HG02610 (cell line): ENCODE data around the gene SLC38A8.

Experiments
- ATAC-seq: cut with Tn5 transposase; IDR thresholded peaks from one replicate; pipeline ENCODE4 v1.9.1; 2021; ENCODE audit warnings: mild to moderate bottlenecking, moderate library complexity; ENCODE audit not compliant: unreplicated experiment

Gene SLC38A8

GRCh38 chr16:84003038-84003437, 39.6 kb downstream of the SLC38A8 start:
- ATAC-seq: no peak

GRCh38 chr16:84001726-84002125, 40.9 kb downstream of the SLC38A8 start:
- ATAC-seq: no peak

- ATAC-seq: no peak
These were observed 41.5 kb downstream of the SLC38A8 start for GRCh38 chr16:84000989-84001642.

- ATAC-seq: no peak
These were observed 44.5 kb downstream of the SLC38A8 start for GRCh38 chr16:83998091-83998490.

DNA sequence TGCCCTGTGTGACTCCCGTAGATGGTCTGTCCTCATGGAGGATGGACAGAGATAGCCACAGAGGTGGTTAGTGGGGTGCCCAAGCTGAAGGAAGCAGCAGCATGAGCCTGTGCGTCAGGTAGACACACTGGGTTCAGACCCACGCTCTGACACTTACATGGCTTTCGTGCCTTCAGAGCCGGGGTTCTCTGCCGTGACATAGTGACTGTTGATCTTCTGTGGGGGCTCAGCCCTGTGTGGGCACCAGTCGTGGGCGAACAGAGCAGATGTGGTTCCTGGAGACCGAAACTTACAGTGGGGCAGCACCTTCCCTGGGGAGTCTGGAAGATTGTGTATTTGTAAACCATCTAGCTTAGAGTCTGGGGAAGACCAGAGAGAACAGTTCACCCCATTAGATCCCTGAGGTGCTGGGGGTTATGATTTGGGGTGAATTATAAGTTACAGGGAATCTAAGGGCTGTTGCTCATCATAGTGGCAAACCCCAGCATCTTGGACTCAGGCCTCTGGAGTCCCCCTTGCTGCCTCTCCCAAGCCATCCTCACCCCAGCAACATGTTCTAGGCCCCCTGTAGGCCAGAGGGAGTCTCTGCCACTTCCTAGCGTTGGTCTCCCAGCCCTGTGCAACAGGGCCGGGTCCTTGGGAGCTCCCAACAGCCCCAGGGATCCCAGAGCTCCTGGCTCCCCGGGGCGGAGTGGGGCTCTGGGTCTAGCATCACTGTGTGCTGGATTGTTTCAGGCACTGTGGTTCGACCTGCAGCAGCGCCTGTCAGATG, 45.9 kb downstream of the SLC38A8 start:
- no peak for ATAC-seq

GRCh38 chr16:83995754-83996153, 46.8 kb downstream of the SLC38A8 start:
- no peak for ATAC-seq

- ATAC-seq: no peak
These were observed 47.9 kb downstream of the SLC38A8 start for GRCh38 chr16:83994703-83995102.

DNA sequence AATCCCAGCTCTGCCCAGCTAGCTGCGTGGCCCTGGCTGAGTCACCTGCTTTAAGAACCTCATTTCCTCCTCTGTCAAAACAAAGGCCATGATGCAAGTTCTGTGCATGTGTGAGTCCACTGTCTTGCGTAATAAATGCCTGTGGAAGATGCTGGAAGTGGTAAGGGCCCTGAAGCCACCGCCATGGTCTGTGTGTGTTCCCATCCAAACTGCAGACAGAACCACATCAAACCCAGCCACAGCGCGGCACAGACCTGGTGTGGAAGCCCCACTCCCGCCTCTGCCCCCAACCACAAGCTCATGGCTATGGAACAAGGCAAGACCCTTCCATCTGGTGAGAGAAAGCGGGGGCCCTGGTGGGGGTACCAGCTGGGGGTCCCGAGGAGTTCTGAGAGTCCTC, 48.5 kb downstream of the SLC38A8 start:
- no peak for ATAC-seq

- ATAC-seq: no peak
These were observed 50.0 kb downstream of the SLC38A8 start for GRCh38 chr16:83992624-83993023.

- ATAC-seq: no peak
These were observed 52.1 kb downstream of the SLC38A8 start for GRCh38 chr16:83990492-83990891.

DNA sequence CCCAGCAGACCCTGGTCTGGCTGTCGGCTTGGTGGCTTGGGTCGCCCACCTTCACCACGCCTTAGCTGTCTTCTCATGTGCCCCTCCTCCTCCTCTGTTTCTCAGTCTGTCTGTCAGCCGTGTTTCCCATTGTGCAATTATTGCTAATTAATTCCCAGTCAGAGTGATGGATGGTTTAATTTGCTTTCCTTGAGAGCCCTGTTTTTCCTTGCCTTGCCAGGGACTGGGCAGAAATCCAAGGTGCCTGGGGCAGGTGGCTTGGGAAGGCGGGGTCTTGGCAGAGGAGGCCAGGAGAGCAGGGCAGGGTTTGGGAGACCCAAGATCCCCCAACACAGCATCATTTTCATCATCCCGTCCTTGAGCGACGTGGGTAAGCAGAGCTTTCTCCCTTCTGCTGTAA, 53.3 kb downstream of the SLC38A8 start:
- no peak for ATAC-seq

DNA sequence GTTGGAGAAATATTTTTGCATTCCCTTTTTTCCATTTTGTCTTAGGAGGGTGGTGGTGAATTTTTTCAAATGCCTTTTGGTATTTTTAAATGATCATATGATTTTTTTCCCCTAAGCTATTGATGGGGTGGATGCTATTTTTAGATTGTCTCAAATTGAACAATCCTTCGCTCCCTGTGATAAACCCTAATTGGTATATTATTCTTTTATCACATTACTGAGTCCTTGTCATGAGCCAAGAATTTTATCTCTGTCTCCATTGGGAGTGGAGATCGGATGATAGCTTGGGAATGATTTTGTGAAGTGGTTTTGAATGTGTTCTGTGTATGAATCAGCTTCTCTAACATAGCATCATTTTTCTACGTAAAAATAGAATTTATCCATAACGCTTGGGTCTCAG, 59.1 kb downstream of the SLC38A8 start:
- ATAC-seq: no peak

DNA sequence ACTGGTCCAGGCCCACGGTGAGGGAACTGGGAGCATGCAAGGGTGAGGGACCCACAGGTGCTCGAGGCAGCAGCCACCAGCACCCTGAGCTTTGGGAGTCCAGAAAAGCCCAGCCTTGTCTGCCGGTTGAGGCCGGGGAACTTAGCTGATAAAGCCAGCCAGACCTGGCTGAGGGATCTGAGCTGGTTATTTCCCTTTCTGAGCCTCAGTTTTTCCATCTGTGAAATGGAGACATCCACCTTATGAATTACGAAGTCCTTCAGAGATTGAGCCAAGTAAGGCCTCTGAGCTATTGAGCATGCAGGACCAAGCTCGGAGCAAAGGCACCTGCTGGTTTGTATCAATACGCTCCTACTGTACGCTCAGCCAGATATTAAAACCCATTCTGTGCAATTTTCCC, 60.8 kb downstream of the SLC38A8 start:
- no peak for ATAC-seq

DNA sequence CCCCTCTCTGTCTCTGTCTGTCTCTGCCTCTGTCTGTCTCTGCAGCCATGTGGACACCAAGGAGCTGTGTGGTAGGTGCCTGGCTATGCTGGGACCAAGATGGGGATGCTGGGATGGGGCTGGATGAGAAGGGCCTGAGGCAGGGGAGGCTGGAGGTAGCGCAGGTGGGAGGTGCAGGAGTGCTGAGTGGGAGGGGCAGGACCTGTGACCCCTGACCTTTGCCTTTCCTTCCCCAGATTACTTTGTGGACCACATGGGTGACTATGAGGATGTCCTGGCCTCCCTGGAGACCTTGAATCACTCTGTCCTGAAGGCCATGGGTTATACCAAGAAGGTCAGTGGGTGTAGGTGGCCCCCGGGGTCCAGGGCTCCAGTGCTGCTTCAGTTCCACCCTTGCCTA, 61.8 kb downstream of the SLC38A8 start:
- ATAC-seq: no peak

GRCh38 chr16:83979441-83979840, 63.2 kb downstream of the SLC38A8 start:
- ATAC-seq: no peak

GRCh38 chr16:83978401-83978904, 64.1 kb downstream of the SLC38A8 start:
- ATAC-seq: no peak

GRCh38 chr16:83977056-83977815, 65.4 kb downstream of the SLC38A8 start:
- no peak for ATAC-seq

- ATAC-seq: no peak
These were observed 66.9 kb downstream of the SLC38A8 start for GRCh38 chr16:83975590-83976260.

GRCh38 chr16:83974475-83974874, 68.1 kb downstream of the SLC38A8 start:
- ATAC-seq: no peak

DNA sequence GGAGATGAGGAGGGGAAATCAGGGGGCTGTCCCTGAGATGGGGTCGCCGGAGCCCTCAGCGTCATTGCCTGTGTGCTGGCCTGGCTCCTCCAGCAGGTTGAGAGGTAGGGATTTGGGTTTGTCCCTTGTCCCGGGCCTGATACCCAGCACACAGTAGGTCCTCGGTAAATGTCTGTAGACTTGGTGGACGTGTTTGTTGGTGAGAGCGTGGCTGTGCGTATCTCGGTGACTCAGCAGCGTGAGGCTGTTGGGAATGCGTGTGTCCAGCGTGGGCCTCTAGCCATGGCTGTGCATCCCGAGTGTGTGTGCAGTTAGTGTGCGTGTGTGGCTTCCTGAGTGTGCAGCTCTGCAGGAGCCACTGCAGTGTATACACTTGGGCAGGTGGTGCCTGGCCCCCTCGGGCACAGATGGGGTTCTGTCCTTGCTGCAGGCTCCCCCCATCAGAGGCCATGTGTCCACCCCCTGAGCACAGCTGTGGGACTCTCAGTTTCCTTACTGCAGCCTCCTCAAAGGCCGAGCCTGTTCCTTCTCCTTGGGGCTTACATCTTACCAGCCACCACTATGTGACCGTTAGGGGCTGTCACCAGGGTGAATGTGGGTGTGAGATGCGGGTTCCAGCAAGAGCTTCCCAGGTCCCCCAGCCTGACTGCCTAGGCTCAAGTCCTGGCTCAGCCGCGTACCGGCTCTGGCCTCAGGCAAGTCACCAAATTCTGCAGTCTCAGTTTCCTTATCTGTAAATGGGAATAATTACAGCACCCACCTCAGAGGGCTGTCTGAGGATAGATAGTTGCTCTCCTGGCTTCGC, 68.8 kb downstream of the SLC38A8 start:
- no peak for ATAC-seq
